ENCODE data around the gene ZNF407. TPM values are rescaled to one million over a fixed set of nuclear protein-coding genes. Genes with fewer than 3 reads are reported as not detected.

The ZNF407 gene
- total and polyA plus RNA-seq, 2 of the 13 experiments (the other 11 are each of a cell fraction or from before 2014, with no cell fraction given) = 2.3 to 8.7 TPM

GRCh38 chr18:75063615-75064512 is 466.2 kb downstream of the ZNF407 start:
- TF ChIP-seq ZNF704 (CRISPR knock-in tag; IDR thresholded peaks at IDR 0.05; ENCODE audit: borderline replicate concordance) (no peak), TERF1 (CRISPR knock-in tag; IDR thresholded peaks at IDR 0.05) (no peak), GABPB1 (CRISPR knock-in tag; IDR thresholded peaks at IDR 0.05) (no peak), ETS1 (CRISPR knock-in tag; IDR thresholded peaks at IDR 0.05) (no peak), NR0B2 (CRISPR knock-in tag; IDR thresholded peaks at IDR 0.05) (no peak), LBX2 (CRISPR knock-in tag; IDR thresholded peaks at IDR 0.05; ENCODE audit: borderline replicate concordance) (no peak), DDIT3 (CRISPR knock-in tag; IDR thresholded peaks at IDR 0.05) (no peak), ZNF430 (CRISPR knock-in tag; IDR thresholded peaks at IDR 0.05) (no peak)
- FAIRE-seq = no peak
- Histone ChIP-seq H2AFZ (ENCODE audit: low read length) (no peak overlapping the region), H3K27ac (ENCODE audit: extremely low read length, insufficient read depth, low read length) (no peak overlapping the region), H3K4me1 (ENCODE audit: insufficient read depth, low read length) (no peaks in the 10 kb centered on the region), H3K36me3 (replicated peaks in 1 of 2; ENCODE audit: control insufficient read depth in 1 of 2, insufficient read depth in 2 of 2, low read length in 2 of 2) (peaks cover 0 to 1% of the 10 kb centered on the region in 2 experiments; a peak in 1 of 5 replicates), H3K27me3 (ENCODE audit: control insufficient read depth in 1 of 2, insufficient read depth in 2 of 2, low read length in 2 of 2) (no peaks in the 10 kb centered on the region), H3K4me3 (replicated peaks in 1 of 3; ENCODE audit: insufficient read depth in 1 of 3, low read depth in 2 of 3, low read length in 3 of 3) (no peak overlapping the region), H3K4me2 (ENCODE audit: low read depth, low read length) (no peak overlapping the region), H3K9ac (ENCODE audit: insufficient read depth, low read depth, low read length) (no peak overlapping the region), H4K20me1 (ENCODE audit: insufficient read depth, low read length) (no peaks in the 10 kb centered on the region), H3K9me3 (ENCODE audit: low read length) (no peaks in the 10 kb centered on the region), H3K79me2 (ENCODE audit: insufficient read depth, low read length) (no peaks in the 10 kb centered on the region)
- WGBS (ENCODE audit: low lambda C conversion rate) = 97% methylated on average over 24 of the region's 53 CpGs
- CTCF ChIA-PET (ENCODE audit: low intra/inter-chr PET ratio, low total read pairs) = no interaction called here
- POLR2A ChIA-PET = no interaction called here
- in situ Hi-C loops (cut with HindIII; ENCODE audit: extremely low pct_ligation_motif_present, low pct_unique_long_range_greater_than_20kb) = no loop called here
- no peak for DNase-seq (ENCODE audit: low spot score)
- intact Hi-C loops (cut with micrococcal nuclease; ENCODE audit: unreplicated experiment) = no loop called here
- ATAC-seq = no peak; the same call in 2 of the 3 replicates
- no TSS peak for BruUV-seq (replicated peaks)
